MM.1S (cell line): Measurements from ENCODE around the gene FAM9C.

Experiments
- DNase-seq: peaks from one replicate; pipeline ENCODE4 v3.0.0-alpha.2; 2015
- H2AFZ ChIP-seq: fragments of 300-600 bp; sonication (generic); 2 replicates; pipeline ENCODE4 v1.6.0; 2016; ENCODE audit warnings: antibody characterized with exemption, low read length
- H3F3A ChIP-seq: fragments of 300-600 bp; sonication (generic); 2 replicates; pipeline ENCODE4 v1.6.1; 2016; ENCODE audit warnings: mild to moderate bottlenecking, antibody characterized with exemption, low read length, moderate library complexity, mixed read lengths; ENCODE audit not compliant: insufficient read depth
- H3K27ac ChIP-seq: fragments of 300-600 bp; sonication (generic); 2 replicates; pipeline ENCODE4 v1.5.1; 2016; ENCODE audit warnings: mild to moderate bottlenecking, low read length
- H3K27me3 ChIP-seq: fragments of 300-600 bp; sonication (generic); replicated peaks from 2 replicates; pipeline ENCODE4 v1.6.0; 2016; ENCODE audit warnings: low read length; ENCODE audit not compliant: insufficient read depth
- H3K36me3 ChIP-seq: fragments of 300-600 bp; sonication (generic); replicated peaks from 2 replicates; pipeline ENCODE4 v1.6.1; 2016; ENCODE audit warnings: mild to moderate bottlenecking, low read length, mixed read lengths; ENCODE audit not compliant: insufficient read depth
- H3K4me1 ChIP-seq: fragments of 300-600 bp; sonication (generic); 2 replicates; pipeline ENCODE4 v1.6.1; 2016; ENCODE audit warnings: low read length, mixed read lengths
- H3K4me2 ChIP-seq: fragments of 300-600 bp; sonication (generic); 2 replicates; pipeline ENCODE4 v1.6.0; 2016; ENCODE audit warnings: low read depth, low read length
- H3K4me3 ChIP-seq: fragments of 300-600 bp; sonication (generic); 2 replicates; pipeline ENCODE4 v1.5.1; 2016; ENCODE audit warnings: low read length, mixed read lengths
- H3K79me2 ChIP-seq: fragments of 300-600 bp; sonication (generic); 2 replicates; pipeline ENCODE4 v1.6.1; 2016; ENCODE audit warnings: mixed run types, low read length, mixed read lengths
- H3K9ac ChIP-seq: fragments of 300-600 bp; sonication (generic); 2 replicates; pipeline ENCODE4 v1.6.1; 2016; ENCODE audit warnings: low read length, mixed read lengths
- H3K9me2 ChIP-seq: fragments of 300-600 bp; sonication (generic); replicated peaks from 2 replicates; pipeline ENCODE4 v1.6.1; 2016; ENCODE audit warnings: mild to moderate bottlenecking, low read length, mixed read lengths; ENCODE audit not compliant: insufficient read depth
- H3K9me3 ChIP-seq: fragments of 300-600 bp; sonication (generic); replicated peaks from 2 replicates; pipeline ENCODE4 v1.6.1; 2016; ENCODE audit warnings: mild to moderate bottlenecking, low read length, mixed read lengths; ENCODE audit not compliant: insufficient read depth
- H4K20me1 ChIP-seq: fragments of 300-600 bp; sonication (generic); 2 replicates; pipeline ENCODE4 v1.6.1; 2016; ENCODE audit warnings: mild to moderate bottlenecking, low read length, moderate library complexity, mixed read lengths; ENCODE audit not compliant: insufficient read depth
- EZH2 ChIP-seq: fragments of 300-600 bp; sonication (generic); optimal IDR thresholded peaks from 2 replicates; pipeline ENCODE3; 2017; ENCODE audit warnings: low read depth, mild to moderate bottlenecking, antibody characterized with exemption, low read length, mixed read lengths
- EZH2phosphoT487 ChIP-seq: fragments of 300-600 bp; sonication (generic); IDR thresholded peaks from 2 replicates; pipeline ENCODE4 v1.6.1; 2018; ENCODE audit warnings: antibody characterized with exemption, low read length
- TF ChIP-seq, protein P1 (sequence below): fragments of 300-600 bp; sonication (generic); IDR thresholded peaks from 2 replicates; pipeline ENCODE4 v1.5.1; 2016; ENCODE audit warnings: antibody characterized with exemption, low read length, mixed read lengths

The FAM9C gene

DNA sequence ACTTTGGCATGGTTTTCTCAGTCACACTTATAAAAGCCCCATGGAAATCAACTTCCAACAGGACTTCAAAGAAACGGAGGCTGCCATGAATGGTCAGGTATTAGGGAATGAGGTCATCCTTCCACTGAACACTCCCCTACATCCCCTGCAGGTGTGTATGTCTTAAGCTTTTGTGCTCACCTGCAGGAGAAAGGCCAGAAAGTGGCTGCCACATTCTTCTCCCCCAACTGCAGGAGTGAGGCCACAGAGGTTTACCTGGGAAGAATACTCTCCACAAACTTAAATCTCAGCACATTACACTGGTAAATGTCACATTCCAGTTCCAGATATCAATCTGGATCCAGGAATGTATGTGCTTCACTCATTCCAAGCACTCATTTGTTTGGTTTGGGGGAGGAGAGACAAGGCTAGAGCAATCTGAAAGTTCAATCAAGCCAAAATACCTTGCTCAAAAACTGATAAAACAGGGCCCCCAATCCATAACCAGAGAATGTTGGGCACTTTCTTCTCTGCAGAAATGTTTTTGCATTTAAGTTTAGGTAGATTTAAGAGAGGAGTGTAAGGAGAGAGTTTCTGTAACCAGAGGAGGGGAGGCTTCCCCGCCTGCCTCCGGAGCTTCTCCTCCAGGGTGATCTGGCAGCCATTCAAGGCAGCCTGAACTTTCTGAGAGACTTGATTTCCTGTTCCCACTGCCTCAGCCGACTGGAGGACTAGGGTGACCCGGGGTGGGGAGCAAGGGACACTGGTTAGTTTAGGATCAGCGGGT is 15.4 kb downstream of the FAM9C start:
- Histone ChIP-seq H3K9ac (no peak overlapping the region), H2AFZ (no peak overlapping the region), H3K4me2 (no peak overlapping the region), H3K9me2 (no peaks in the 10 kb centered on the region), H3K4me1 (no peaks in the 10 kb centered on the region), H3K79me2 (no peaks in the 10 kb centered on the region), H3F3A (no peaks in the 10 kb centered on the region), H3K36me3 (no peaks in the 10 kb centered on the region), H3K27me3 (no peaks in the 10 kb centered on the region), H3K4me3 (no peak overlapping the region), H3K9me3 (no peaks in the 10 kb centered on the region), H3K27ac (no peak overlapping the region), H4K20me1 (no peaks in the 10 kb centered on the region)
- no peak for DNase-seq
- TF ChIP-seq EZH2 (no peak), EZH2phosphoT487 (no peak)
- TF ChIP-seq, protein P1, sequence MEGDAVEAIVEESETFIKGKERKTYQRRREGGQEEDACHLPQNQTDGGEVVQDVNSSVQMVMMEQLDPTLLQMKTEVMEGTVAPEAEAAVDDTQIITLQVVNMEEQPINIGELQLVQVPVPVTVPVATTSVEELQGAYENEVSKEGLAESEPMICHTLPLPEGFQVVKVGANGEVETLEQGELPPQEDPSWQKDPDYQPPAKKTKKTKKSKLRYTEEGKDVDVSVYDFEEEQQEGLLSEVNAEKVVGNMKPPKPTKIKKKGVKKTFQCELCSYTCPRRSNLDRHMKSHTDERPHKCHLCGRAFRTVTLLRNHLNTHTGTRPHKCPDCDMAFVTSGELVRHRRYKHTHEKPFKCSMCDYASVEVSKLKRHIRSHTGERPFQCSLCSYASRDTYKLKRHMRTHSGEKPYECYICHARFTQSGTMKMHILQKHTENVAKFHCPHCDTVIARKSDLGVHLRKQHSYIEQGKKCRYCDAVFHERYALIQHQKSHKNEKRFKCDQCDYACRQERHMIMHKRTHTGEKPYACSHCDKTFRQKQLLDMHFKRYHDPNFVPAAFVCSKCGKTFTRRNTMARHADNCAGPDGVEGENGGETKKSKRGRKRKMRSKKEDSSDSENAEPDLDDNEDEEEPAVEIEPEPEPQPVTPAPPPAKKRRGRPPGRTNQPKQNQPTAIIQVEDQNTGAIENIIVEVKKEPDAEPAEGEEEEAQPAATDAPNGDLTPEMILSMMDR: no peak

DNA sequence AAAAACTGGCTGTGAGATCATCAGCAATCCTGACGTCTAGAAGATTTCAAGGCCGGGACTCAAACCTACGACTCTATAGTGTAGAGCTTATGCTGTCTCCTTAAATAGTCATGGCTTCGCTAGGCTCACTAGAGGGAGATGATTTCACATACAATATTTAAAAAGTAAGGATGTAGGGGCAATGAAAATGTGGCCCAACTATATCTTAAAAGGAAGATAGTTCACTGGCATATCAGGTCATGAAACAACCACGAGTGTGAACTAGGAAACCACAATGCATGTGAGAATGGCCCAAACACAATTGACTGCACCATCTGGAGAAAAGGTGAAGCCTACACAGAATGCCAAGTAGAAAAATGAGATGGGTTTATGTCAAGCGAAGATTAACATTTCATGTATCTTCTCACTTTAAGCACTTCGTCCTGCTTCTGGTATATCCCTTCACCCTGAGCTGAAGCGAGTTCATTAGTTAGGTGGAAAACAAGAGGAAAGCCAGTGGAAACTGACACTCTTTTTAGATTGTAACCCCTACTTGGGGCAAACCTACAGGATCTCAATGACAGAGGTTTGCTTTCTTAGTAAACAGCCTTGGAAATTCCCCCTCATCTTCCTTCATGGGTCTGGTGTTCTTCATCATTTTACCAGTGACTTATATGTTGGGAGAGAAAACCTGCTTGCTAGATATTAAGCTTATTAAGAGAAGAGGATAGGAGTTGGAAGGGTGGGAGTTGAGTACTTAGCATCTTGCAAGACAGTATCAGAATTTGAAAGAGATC is 17.4 kb downstream of the FAM9C start:
- no peak overlapping the region for H3K4me2 ChIP-seq
- TF ChIP-seq EZH2phosphoT487 (no peak), EZH2 (no peak)
- TF ChIP-seq, protein P1: no peak
- H2AFZ ChIP-seq: no peak overlapping the region
- no peaks in the 10 kb centered on the region for H3K27me3 ChIP-seq
- H3K4me3 ChIP-seq: no peak overlapping the region
- no peaks in the 10 kb centered on the region for H3K4me1 ChIP-seq
- no peaks in the 10 kb centered on the region for H3F3A ChIP-seq
- H4K20me1 ChIP-seq: no peaks in the 10 kb centered on the region
- no peak overlapping the region for H3K9ac ChIP-seq
- DNase-seq: peak; percentile 11
- no peaks in the 10 kb centered on the region for H3K79me2 ChIP-seq
- no peaks in the 10 kb centered on the region for H3K9me2 ChIP-seq
- no peak overlapping the region for H3K27ac ChIP-seq
- no peaks in the 10 kb centered on the region for H3K36me3 ChIP-seq
- no peaks in the 10 kb centered on the region for H3K9me3 ChIP-seq

DNA sequence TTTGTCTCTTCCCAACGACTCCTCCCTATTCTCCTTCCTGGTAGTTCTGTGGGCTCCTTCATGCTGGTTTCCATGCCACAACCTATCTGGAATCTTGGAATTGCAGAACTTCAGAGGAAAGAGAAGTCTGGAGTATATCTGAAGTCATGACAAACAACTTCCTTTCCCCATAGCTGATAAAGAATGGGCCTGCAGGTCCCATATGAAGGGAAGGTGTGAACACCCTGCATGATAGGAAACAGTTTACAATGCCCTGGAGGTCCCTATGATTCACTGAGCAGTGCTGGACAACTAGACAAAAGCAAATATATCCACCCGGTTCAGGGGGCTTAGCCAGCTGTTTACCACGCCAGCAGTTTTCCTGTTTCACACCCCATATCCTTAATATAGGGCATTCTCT is 19.4 kb downstream of the FAM9C start:
- TF ChIP-seq EZH2phosphoT487: no peak
- TF ChIP-seq, protein P1: no peak
- no peak for TF ChIP-seq EZH2
- no peak overlapping the region for H3K4me3 ChIP-seq
- no peak overlapping the region for H2AFZ ChIP-seq
- H3K36me3 ChIP-seq: no peaks in the 10 kb centered on the region
- H3K9me3 ChIP-seq: no peaks in the 10 kb centered on the region
- DNase-seq: no peak
- no peaks in the 10 kb centered on the region for H3K9me2 ChIP-seq
- no peak overlapping the region for H3K9ac ChIP-seq
- no peaks in the 10 kb centered on the region for H3K79me2 ChIP-seq
- no peaks in the 10 kb centered on the region for H3F3A ChIP-seq
- no peaks in the 10 kb centered on the region for H4K20me1 ChIP-seq
- no peaks in the 10 kb centered on the region for H3K4me1 ChIP-seq
- no peak overlapping the region for H3K27ac ChIP-seq
- no peak overlapping the region for H3K4me2 ChIP-seq
- H3K27me3 ChIP-seq: no peaks in the 10 kb centered on the region
